ENCODE results near the gene MALRD1. TPM values are rescaled to one million over a fixed set of nuclear protein-coding genes. Genes with fewer than 3 reads are reported as not detected.

MALRD1 gene
- total and polyA plus RNA-seq, 2 of the 8 experiments (the other 6 are each of a cell fraction or from before 2014, with no cell fraction given): 0.32 to 0.35 TPM

- Histone ChIP-seq H4K5ac (ENCODE audit: insufficient read length, low read depth, low read length) (no peak overlapping the region), H3K27ac (ENCODE audit: low read depth, low read length) (no peak overlapping the region), H4K20me1 (replicated peaks in 1 of 2; ENCODE audit: control insufficient read depth in 1 of 2, insufficient read depth in 2 of 2, low read length in 2 of 2) (no peaks in the 10 kb centered on the region), H4K8ac (ENCODE audit: extremely low read depth, insufficient read depth, low read length) (no peak overlapping the region), H2BK5ac (ENCODE audit: low read depth, low read length) (no peak overlapping the region), H3K79me1 (ENCODE audit: low read depth, low read length) (no peaks in the 10 kb centered on the region), H3K14ac (ENCODE audit: insufficient read length) (no peak overlapping the region), H3K18ac (ENCODE audit: extremely low read depth, low read length) (no peak overlapping the region), H2BK120ac (replicated peaks; ENCODE audit: low read depth, low read length) (no peak overlapping the region), H3K56ac (replicated peaks; ENCODE audit: insufficient read length, low read depth, low read length) (no peak overlapping the region), H3K79me2 (ENCODE audit: control insufficient read depth in 1 of 2, insufficient read depth in 2 of 2, low read length in 2 of 2) (no peaks in the 10 kb centered on the region), H3K23ac (ENCODE audit: insufficient read length) (no peak overlapping the region), H2BK15ac (ENCODE audit: low read length) (no peak overlapping the region), H3K36me3 (ENCODE audit: control insufficient read depth in 2 of 4, insufficient read depth in 4 of 4, low read length in 3 of 4) (no peaks in the 10 kb centered on the region), H2BK20ac (ENCODE audit: low read length) (no peak overlapping the region), H3K9ac (replicated peaks in 1 of 4; ENCODE audit: extremely low read depth in 1 of 4, low read depth in 3 of 4, low read length in 3 of 4) (no peak overlapping the region), H3K4me2 (ENCODE audit: insufficient read depth in 1 of 2, low read depth in 2 of 2, low read length in 2 of 2) (no peak overlapping the region), H2BK12ac (ENCODE audit: low read depth, low read length) (no peak overlapping the region), H3K9me3 (ENCODE audit: insufficient read depth in 2 of 2, low read depth in 1 of 2, low read length in 1 of 2) (no peaks in the 10 kb centered on the region), H3K4me3 (ENCODE audit: extremely low read depth in 1 of 4, insufficient read depth in 2 of 4, low read depth in 3 of 4, low read length in 4 of 4) (no peak overlapping the region), H3K4ac (replicated peaks; ENCODE audit: insufficient read length, low read depth, low read length) (no peak overlapping the region), H2AFZ (ENCODE audit: low read length) (no peak overlapping the region), H3K23me2 (ENCODE audit: low read depth, low read length) (no peaks in the 10 kb centered on the region), H3K27me3 (replicated peaks in 1 of 4; ENCODE audit: control insufficient read depth in 3 of 4, extremely low read depth in 1 of 4, insufficient read depth in 3 of 4, low read length in 3 of 4) (no peaks in the 10 kb centered on the region), H4K91ac (replicated peaks; ENCODE audit: insufficient read length, low read length) (no peak overlapping the region), H3K4me1 (replicated peaks in 1 of 4; ENCODE audit: control insufficient read depth in 3 of 4, insufficient read depth in 4 of 4, low read length in 3 of 4) (no peaks in the 10 kb centered on the region), H2AK5ac (ENCODE audit: low read depth, low read length) (no peak overlapping the region)
- POLR2A ChIA-PET (ENCODE audit: partially characterized antibody): no interaction called here
- CTCF ChIA-PET (ENCODE audit: partially characterized antibody): interaction anchor here (3.6 kb wide), 1 partner anchor 10 kb away, joined by 16 read pairs; no protein-coding TSS in a partner anchor
- FAIRE-seq (no peak), DNase-seq (ENCODE audit: low read depth in 1 of 2, low spot score in 2 of 2) (no peak)
- 82% methylated on average over 3 of the region's 3 CpGs; no CpG with 5 or more reads in 1 of the 2 experiments for WGBS, 2 experiments (ENCODE audit: extremely low coverage in 1 of 2, insufficient coverage in 1 of 2, insufficient read length in 1 of 2, insufficient replicate concordance in 2 of 2, low coverage in 1 of 2, low lambda C conversion rate in 2 of 2, missing lambda C conversion rate in 1 of 2)
- no peak for TF ChIP-seq KDM4A (IDR thresholded peaks at IDR 0.05; ENCODE audit: low read depth, low read length, severe bottlenecking)
- no peak for TF ChIP-seq ASH2L (IDR thresholded peaks at IDR 0.05; ENCODE audit: low read length)
- TF ChIP-seq EP300 (IDR thresholded peaks at IDR 0.05; ENCODE audit: borderline replicate concordance in 1 of 2, low read depth in 2 of 2, low read length in 2 of 2): no peak
- TF ChIP-seq CHD2 (IDR thresholded peaks at IDR 0.05; ENCODE audit: low read length): no peak
- no peak for TF ChIP-seq SIX5 (IDR thresholded peaks at IDR 0.05; ENCODE audit: low read depth, low read length)
- no peak for TF ChIP-seq MAX (IDR thresholded peaks at IDR 0.05)
- TF ChIP-seq KDM1A (IDR thresholded peaks at IDR 0.05; ENCODE audit: borderline replicate concordance, low read length): no peak
- TF ChIP-seq ATF3 (IDR thresholded peaks at IDR 0.05; ENCODE audit: insufficient read depth, low read depth, low read length): no peak
- no peak for TF ChIP-seq NRF1 (IDR thresholded peaks at IDR 0.05; ENCODE audit: low read depth, low read length)
- no peak for TF ChIP-seq CEBPB (IDR thresholded peaks at IDR 0.05; ENCODE audit: low read depth, low read length)
- TF ChIP-seq POLR2A (IDR thresholded peaks at IDR 0.05; ENCODE audit: control extremely low read depth in 1 of 2, low read depth in 2 of 2, low read length in 2 of 2): no peak
- no peak for TF ChIP-seq PHF8 (conservative IDR thresholded peaks at IDR 0.05; ENCODE audit: low read depth, low read length)
- no peak for TF ChIP-seq SIRT6 (IDR thresholded peaks at IDR 0.05; ENCODE audit: low read length)
- TF ChIP-seq POLR2AphosphoS5 (IDR thresholded peaks at IDR 0.05; ENCODE audit: low read depth, low read length): no peak
- no peak for TF ChIP-seq GTF2F1 (IDR thresholded peaks at IDR 0.05; ENCODE audit: borderline replicate concordance, low read depth, low read length)
- no peak for TF ChIP-seq SP1 (IDR thresholded peaks at IDR 0.05; ENCODE audit: low read depth, low read length)
Observed at GRCh38 chr10:19158870-19159269, 110.3 kb downstream of the MALRD1 start.
